ENCODE data around the gene GSK3A.

DNA sequence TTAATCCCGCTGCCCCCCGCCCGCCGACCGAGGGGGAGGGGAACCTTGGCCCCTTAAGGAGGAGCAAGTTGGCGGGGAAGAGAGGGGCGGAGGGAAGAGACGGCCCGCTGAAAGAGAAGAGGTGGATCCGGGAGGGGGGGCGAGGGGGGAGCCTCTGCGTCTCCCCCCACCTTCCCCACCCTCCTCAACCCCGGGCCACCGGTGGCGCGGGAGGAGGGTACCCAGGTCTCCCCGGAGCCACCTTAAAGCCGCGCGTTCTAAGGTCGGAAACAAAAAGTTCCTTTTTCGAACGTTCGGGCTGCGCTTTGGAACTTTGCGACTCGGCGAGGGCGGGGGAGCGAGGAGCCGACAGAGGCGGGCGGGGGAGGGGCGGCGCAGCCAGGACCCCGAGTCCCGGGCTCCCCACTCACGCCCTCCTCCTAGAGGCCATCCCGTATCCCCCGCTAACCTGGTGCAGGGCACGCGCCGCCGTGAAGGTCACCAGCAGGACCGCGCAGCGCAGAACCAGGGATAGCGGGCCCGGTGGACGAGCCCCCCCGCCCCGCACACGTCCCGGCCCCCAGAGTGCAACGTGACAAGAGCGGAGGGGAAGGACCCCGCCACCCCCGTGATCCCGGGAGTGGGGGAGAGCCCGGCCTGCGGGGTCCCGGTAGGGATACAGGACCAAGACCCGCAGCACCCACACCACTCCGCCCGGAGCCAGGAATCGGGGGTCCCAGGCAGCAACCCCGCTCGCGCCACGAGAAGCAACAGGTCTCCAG is 11.9 kb upstream of the GSK3A start:
- TF ChIP-seq L3MBTL2 (conservative IDR thresholded peaks at IDR 0.05) (no peak), SP1 (IDR thresholded peaks at IDR 0.05) (no peak), FOXA1 (IDR thresholded peaks at IDR 0.05) (no peak), HDGF (IDR thresholded peaks at IDR 0.05; ENCODE audit: borderline replicate concordance) (no peak), TARDBP (IDR thresholded peaks at IDR 0.05) (no peak), ARNT (IDR thresholded peaks at IDR 0.05) (no peak), FOXK2 (IDR thresholded peaks at IDR 0.05) (no peak), ELF4 (IDR thresholded peaks at IDR 0.05) (no peak), SUZ12 (IDR thresholded peaks at IDR 0.05) (no peak)
- TF ChIP-seq, protein P1, sequence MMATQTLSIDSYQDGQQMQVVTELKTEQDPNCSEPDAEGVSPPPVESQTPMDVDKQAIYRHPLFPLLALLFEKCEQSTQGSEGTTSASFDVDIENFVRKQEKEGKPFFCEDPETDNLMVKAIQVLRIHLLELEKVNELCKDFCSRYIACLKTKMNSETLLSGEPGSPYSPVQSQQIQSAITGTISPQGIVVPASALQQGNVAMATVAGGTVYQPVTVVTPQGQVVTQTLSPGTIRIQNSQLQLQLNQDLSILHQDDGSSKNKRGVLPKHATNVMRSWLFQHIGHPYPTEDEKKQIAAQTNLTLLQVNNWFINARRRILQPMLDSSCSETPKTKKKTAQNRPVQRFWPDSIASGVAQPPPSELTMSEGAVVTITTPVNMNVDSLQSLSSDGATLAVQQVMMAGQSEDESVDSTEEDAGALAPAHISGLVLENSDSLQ (IDR thresholded peaks at IDR 0.05), result no peak
